NCI-H2196 (cell line): Measurements from ENCODE around the gene KRTAP19-8.

Source experiments
- DNase-seq: peaks from one replicate; lab custom pipeline; 2025; ENCODE audit not compliant: unreplicated experiment; lab: John Stamatoyannopoulos, UW

Gene KRTAP19-8

DNA sequence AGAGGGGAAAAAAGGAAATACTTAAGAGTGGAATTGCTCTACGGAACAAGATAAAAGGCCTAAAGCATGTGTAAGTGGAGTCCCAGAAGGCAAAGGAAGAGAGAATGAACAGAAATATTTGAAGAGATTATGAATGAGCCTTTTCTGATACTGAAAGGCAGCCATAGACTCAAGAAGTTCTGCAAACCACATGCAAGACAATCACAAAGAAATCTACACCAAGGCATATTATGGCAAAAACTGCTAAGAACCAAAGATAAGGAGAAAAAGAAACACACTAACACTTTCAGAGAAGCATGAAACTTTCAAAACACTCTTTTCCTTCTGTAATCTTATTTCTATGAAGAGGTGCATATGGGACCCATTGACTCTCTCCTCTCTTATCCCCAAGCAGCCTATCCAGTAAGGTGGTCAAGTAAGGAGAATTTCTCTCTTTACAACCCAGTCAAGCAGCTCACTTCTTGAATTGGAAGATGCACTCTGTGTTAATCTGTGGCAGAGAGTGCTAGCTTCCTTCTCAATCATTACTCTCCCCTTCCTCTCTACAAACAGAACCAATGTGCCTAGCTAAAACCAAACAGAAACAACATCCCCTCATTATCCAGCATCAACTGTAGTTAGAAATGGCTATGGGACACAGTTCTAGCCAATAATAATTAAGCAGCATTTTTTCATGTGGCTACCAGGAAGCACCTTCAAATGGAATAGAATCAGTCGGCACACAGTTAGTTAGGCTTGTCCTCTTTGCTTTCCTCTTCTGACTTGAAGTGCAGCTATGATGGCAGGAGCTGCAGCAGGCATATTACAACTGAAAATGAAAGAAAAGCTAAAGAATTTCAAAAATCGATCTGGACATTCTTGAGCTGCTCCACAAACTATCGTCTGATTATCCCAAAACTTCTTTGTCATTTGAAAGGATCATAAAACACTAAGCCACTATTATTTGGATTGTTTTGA, 25.9 kb downstream of the KRTAP19-8 start:
- no peak for DNase-seq

DNA sequence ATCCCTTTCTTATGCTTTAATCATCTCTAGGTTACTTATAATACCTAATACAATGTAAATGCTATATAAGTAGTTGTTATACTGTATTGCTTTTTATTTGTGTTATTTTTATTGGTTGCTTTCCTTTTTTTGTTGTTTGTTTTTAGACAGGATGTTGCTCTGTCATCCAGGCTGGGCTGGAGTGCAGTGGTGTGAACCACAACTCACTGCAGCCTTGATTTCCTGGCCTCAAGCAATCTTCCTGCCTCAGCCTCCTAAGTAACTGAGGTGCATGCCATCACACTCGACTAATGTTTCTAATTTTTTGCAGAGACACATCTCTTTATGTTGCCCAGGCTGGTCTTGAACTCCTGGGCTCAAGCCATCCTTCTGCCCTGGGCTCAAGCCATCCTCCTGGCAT, 26.9 kb downstream of the KRTAP19-8 start:
- DNase-seq: no peak

DNA sequence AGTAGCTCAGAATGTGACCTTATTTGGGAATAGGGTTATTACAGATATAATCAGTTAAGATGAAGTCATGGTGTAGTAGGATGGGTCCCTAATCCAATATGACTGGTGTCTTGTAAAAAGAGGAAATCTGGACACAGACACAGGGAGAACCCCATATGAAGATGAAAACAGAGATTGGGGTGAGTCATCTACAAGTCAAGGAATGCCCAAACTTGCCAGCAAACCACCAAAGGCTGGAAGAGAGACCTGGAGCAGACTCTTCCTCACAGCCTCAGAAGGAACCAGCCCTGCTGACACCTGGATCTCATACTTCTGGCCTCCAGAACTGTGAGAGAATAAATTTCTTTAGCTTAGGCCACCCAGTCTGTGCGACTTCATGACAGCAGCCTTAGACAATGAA, 29.9 kb downstream of the KRTAP19-8 start:
- no peak for DNase-seq

DNA sequence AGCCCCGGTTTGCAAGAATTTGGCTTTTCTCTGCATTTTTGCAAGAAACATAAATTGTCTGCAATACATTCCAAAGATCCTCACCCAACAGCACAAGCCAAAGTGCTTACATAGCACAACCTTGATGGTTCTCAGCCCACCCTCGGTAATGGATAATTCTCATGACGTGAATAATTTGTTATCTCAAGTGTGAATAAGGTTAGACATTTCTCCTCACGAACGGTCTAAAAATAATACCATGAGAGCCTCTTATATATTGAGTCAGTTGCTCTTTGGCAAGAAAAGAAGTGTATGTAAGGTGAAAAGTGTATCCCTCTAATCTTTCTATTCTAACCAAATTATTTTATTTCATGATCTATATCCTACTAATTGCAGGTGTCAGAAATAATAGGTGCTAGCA, 33.3 kb downstream of the KRTAP19-8 start:
- no peak for DNase-seq

DNA sequence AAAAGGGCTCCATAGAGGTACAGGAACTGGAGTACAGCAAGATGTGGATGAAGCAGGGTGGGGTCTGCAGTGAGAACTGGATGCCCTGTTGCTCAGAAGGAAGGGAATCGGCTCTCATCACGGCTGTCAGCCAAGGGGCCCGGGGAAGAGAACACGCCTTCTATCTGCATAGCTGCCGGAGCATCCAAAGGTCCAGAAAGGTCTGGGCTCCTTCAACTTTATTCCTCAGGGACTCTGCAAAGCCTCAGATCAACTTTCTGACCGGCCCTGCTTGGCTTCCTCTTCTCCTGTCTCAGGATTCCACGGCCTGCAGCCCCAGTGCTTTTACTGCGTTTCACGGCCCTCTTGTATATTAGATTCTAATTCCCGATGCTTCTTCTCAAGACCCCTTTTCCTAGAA, 34.8 kb downstream of the KRTAP19-8 start:
- DNase-seq: no peak

DNA sequence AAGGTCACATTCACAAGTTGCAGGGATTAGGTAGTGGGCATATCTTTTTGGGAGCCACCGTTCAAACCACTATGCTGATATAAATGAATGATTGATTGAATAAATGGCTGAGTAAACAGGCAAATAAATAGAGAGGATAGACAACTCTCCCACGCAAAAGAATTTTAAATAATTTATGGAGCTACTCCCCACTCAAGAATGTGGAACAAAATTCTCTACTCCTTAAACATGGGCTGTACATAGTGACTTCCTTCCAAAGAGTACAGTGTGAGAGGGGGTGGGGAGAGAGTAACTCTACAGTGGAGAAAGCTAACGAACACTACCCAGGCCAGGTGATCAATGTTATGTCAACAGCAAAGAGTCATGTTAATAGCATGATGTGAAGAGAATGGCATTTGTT, 40.7 kb downstream of the KRTAP19-8 start:
- DNase-seq: no peak

DNA sequence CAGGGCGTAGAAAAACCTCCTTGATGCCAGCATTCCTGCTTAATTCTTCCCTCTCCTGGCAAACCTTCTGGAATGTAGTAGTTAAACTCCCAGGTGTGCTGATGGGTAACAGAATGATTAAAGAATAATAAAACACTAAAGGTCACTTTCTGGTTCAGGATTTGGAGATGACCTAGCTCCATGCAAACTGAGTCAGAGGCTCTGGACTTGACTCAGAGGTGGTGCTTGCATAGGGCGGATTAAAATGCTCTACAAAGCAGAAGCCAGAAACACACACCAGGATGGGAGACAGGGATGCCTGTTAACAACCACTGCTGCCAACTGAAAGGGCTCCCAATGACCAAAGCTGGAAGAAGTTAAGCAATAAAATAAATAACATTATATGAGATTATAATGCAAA, 41.5 kb downstream of the KRTAP19-8 start:
- no peak for DNase-seq

DNA sequence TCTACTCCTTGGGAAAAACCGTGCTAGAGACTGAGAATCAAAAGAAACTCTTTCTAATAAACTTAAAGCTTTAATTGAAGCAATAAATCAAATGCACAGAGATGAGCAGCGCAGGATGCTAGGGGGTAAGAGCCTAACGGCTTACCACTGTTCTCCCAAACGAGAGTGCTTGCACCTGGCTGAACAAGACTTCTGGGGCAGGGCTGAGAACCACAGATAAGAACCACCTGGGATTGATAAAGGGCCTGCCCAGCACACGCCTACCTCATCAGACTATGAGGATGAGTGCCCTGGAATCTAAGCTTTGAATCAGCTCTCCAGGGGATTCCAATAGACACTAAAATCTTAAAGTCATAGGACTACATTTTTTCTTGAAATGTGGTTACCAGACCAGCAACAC, 43.3 kb downstream of the KRTAP19-8 start:
- no peak for DNase-seq

DNA sequence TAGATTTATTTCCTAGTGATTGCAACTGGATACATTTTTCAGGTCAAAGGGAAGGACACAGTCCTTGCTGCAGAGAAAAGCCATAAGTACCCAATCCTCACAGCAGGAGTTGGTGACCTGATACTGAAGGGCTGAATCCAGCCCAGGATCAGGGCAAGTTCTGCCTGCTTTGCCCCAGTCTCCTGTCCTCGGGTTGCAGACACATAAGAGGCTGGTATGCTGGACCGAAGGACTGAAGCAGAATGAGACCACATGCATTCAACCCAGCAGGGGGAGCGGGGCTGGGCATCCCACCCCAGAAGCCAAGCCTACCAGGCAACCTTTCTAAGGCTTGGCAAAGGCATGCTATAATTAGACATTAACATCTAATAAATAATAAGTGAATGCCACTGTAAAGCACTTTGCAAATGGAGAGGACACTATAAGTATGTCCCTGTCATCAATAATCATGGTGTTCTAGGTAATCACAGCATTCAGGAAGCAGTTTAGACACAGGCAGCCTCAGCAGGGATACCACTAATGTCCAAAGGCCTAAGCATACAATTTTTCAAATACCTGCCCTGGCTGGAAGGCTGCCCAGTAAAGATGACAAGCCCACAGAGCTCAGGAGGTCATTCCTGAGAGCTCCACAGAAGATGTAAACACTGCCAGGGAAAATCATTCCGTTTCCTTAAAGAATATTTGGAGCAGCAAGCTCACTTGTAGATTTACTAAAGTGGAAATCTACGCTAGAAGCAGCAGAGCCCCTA, 47.6 kb downstream of the KRTAP19-8 start:
- no peak for DNase-seq

DNA sequence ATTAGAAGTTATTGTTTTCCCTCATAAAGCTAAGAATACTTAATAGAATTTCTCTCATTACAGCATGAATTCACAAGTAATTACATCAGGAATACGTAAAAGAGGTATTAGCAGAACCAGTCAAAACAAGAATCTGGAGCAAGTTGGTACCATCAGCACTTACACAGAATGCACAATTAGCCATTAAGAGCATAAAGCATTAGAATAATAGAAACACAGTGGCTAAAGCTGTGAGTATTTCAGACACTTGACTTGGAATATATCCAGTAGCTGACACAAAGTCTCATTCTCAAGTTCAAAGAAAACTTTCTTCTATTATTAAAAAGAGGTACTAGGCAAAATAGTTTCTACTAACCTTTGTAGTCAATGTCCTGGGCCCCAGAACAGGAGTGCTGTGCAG, 49.6 kb downstream of the KRTAP19-8 start:
- DNase-seq: no peak
